GM12891 (cell line): ENCODE results near the gene PNISR.

Experiments
- DNase-seq: peaks from one replicate; pipeline ENCODE4 v3.0.0; 2011; ENCODE audit warnings: low spot score; ENCODE audit not compliant: insufficient read length
- FAIRE-seq: peaks from 2 replicates; lab custom pipeline; 2011; peaks lifted over from hg19 to GRCh38; lab: Jason Lieb, UNC
- PAX5 ChIP-seq: IDR thresholded peaks from 2 replicates; pipeline ENCODE4 v1.6.1; 2011; ENCODE audit warnings: low read length, moderate library complexity, mild to moderate bottlenecking; ENCODE audit not compliant: insufficient read depth, severe bottlenecking
- POLR2A ChIP-seq: IDR thresholded peaks from 2 replicates; pipeline ENCODE4 v1.6.1; 2011; ENCODE audit warnings: low read depth, low read length, control low read depth
- POLR2AphosphoS5 ChIP-seq: IDR thresholded peaks from 2 replicates; pipeline ENCODE4 v1.6.1; 2011; ENCODE audit warnings: low read depth, low read length, control low read depth
- POU2F2 ChIP-seq: IDR thresholded peaks from 2 replicates; pipeline ENCODE4 v1.6.1; 2011; ENCODE audit warnings: low read depth, mild to moderate bottlenecking, control low read depth, low read length, moderate library complexity
- SPI1 ChIP-seq: IDR thresholded peaks from 2 replicates; pipeline ENCODE4 v1.6.1; 2011; ENCODE audit warnings: low read depth, low read length, control low read depth
- TAF1 ChIP-seq: IDR thresholded peaks from 2 replicates; pipeline ENCODE4 v1.6.1; 2011; ENCODE audit warnings: low read depth, low read length, control low read depth

The PNISR gene

GRCh38 chr6:99369533-99369932 is 55.6 kb downstream of the PNISR start:
- DNase-seq (no peak), FAIRE-seq (no peak)
- TF ChIP-seq SPI1 (no peak), POU2F2 (no peak), POLR2A (no peak), PAX5 (no peak), POLR2AphosphoS5 (no peak), TAF1 (no peak)

- no peak for FAIRE-seq
- DNase-seq = no peak
- TF ChIP-seq POU2F2 (no peak), POLR2AphosphoS5 (no peak)
These were observed 58.3 kb downstream of the PNISR start for GRCh38 chr6:99366852-99367251.

- FAIRE-seq (peak; percentile 52), DNase-seq (no peak)
- no peak for TF ChIP-seq POLR2AphosphoS5
- TF ChIP-seq POU2F2 = no peak
- TF ChIP-seq POLR2A = no peak
- no peak for TF ChIP-seq TAF1
- TF ChIP-seq SPI1 = no peak
- no peak for TF ChIP-seq PAX5
These were observed 61.1 kb downstream of the PNISR start for GRCh38 chr6:99364026-99364425.

GRCh38 chr6:99362678-99363268 is 62.3 kb downstream of the PNISR start:
- TF ChIP-seq POLR2A = no peak
- TF ChIP-seq PAX5 = no peak
- TF ChIP-seq POLR2AphosphoS5 = no peak
- no peak for TF ChIP-seq TAF1
- no peak for TF ChIP-seq SPI1
- no peak for TF ChIP-seq POU2F2
- peak; percentile 23 for FAIRE-seq
- no peak for DNase-seq

GRCh38 chr6:99359800-99360199 is 65.3 kb downstream of the PNISR start:
- FAIRE-seq (no peak), DNase-seq (no peak)
- no peak for TF ChIP-seq POU2F2
- no peak for TF ChIP-seq PAX5
- TF ChIP-seq POLR2AphosphoS5 = no peak
- TF ChIP-seq POLR2A = no peak
- no peak for TF ChIP-seq SPI1
- no peak for TF ChIP-seq TAF1

GRCh38 chr6:99356641-99357040 is 68.5 kb downstream of the PNISR start:
- FAIRE-seq = no peak
- TF ChIP-seq POU2F2 = no peak
- no peak for TF ChIP-seq PAX5
- no peak for TF ChIP-seq POLR2A
- TF ChIP-seq POLR2AphosphoS5 = no peak
- no peak for TF ChIP-seq SPI1
- no peak for TF ChIP-seq TAF1
- no peak for DNase-seq

GRCh38 chr6:99354983-99355382 is 70.1 kb downstream of the PNISR start:
- no peak for TF ChIP-seq POU2F2
- TF ChIP-seq SPI1 = no peak
- TF ChIP-seq PAX5 = no peak
- TF ChIP-seq POLR2AphosphoS5 = no peak
- no peak for TF ChIP-seq POLR2A
- TF ChIP-seq TAF1 = no peak
- FAIRE-seq (no peak), DNase-seq (no peak)

- no peak for DNase-seq
- no peak for TF ChIP-seq POLR2AphosphoS5
- no peak for TF ChIP-seq TAF1
- TF ChIP-seq POLR2A = no peak
- TF ChIP-seq POU2F2 = no peak
- TF ChIP-seq PAX5 = no peak
- no peak for TF ChIP-seq SPI1
- FAIRE-seq = no peak
These were observed 72.0 kb downstream of the PNISR start for GRCh38 chr6:99353126-99353525.

GRCh38 chr6:99350573-99350972 is 74.5 kb downstream of the PNISR start:
- TF ChIP-seq POLR2A (no peak), SPI1 (no peak), POLR2AphosphoS5 (no peak), POU2F2 (no peak), PAX5 (no peak), TAF1 (no peak)
- no peak for DNase-seq
- FAIRE-seq = no peak

- FAIRE-seq = no peak
These were observed 75.7 kb downstream of the PNISR start, which contains the start of gene FAXC for GRCh38 chr6:99349171-99350141. TSS of gene FAXC (minus strand) at chr6:99349674. CDS start at chr6:99349372, 302 bp downstream.

More at GRCh38 chr6:99349171-99350141, 75.7 kb downstream of the PNISR start, which contains the start of gene FAXC:
- TF ChIP-seq PAX5 (no peak), POU2F2 (no peak), POLR2AphosphoS5 (no peak), TAF1 (no peak)
- DNase-seq = no peak
